HUES48 (cell line): ENCODE results near the gene CD80.

Experiments
- H3K27ac ChIP-seq: one replicate; pipeline ENCODE4 v1.7.0; 2013; ENCODE audit warnings: low read depth, low read length, inconsistent platforms
- H3K27me3 ChIP-seq: 2 replicates; pipeline ENCODE4 v1.6.1; 2013; ENCODE audit warnings: mild to moderate bottlenecking, low read length; ENCODE audit not compliant: control insufficient read depth, insufficient read depth
- H3K36me3 ChIP-seq: 2 replicates; pipeline ENCODE4 v1.6.1; 2013; ENCODE audit warnings: low read length; ENCODE audit not compliant: control insufficient read depth, insufficient read depth
- H3K4me1 ChIP-seq: 2 replicates; pipeline ENCODE4 v1.6.1; 2013; ENCODE audit warnings: mild to moderate bottlenecking, low read length; ENCODE audit not compliant: control insufficient read depth, insufficient read depth
- H3K4me3 ChIP-seq: 2 replicates; pipeline ENCODE4 v1.5.1; 2013; ENCODE audit warnings: mild to moderate bottlenecking, low read depth, low read length
- H3K9ac ChIP-seq: 2 replicates; pipeline ENCODE4 v1.6.1; 2013; ENCODE audit warnings: mild to moderate bottlenecking, low read depth, low read length, moderate library complexity
- H3K9me3 ChIP-seq: 2 replicates; pipeline ENCODE4 v1.6.1; 2013; ENCODE audit warnings: low read length; ENCODE audit not compliant: control insufficient read depth, insufficient read depth

CD80 gene

DNA sequence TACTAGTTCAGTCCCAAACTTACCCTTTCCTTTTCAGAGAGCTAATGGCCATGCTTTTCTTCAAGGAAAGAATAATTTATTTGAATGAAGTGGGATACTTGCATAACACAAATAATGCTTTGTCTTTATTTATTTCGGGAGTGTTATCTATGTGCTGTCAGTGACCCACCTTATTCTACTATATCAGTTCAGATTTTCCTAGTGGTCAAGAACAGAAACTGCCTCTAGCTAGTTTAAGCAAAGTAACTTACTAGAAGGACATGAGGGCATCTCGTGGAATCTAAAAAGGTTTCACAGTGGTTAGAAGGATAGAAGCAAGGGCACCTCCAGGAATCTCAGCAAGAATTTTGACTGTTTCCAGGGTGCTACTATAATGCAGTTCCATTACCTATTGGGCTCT lies 64.8 kb downstream of the CD80 start:
- Histone ChIP-seq H3K4me1 (peaks cover 5% of the 10 kb centered on the region; the same call in 1 of the 2 replicates), H3K27me3 (no peaks in the 10 kb centered on the region), H3K4me3 (no peak overlapping the region), H3K9me3 (no peaks in the 10 kb centered on the region), H3K36me3 (peaks cover 9% of the 10 kb centered on the region), H3K9ac (no peak overlapping the region), H3K27ac (no peak overlapping the region)

DNA sequence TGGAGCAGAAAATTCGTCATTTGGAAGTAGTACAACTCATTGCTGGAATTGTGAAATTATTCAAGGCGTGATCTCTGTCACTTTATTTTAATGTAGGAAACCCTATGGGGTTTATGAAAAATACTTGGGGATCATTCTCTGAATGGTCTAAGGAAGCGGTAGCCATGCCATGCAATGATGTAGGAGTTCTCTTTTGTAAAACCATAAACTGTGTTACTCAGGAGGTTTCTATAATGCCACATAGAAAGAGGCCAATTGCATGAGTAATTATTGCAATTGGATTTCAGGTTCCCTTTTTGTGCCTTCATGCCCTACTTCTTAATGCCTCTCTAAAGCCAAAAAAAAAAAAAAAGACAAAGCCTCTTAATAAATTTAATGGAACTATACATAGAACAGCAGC lies 66.6 kb downstream of the CD80 start:
- Histone ChIP-seq H3K27ac (no peak overlapping the region), H3K36me3 (peaks cover 21% of the 10 kb centered on the region), H3K27me3 (no peaks in the 10 kb centered on the region), H3K9ac (no peak overlapping the region), H3K4me1 (peaks cover 4% of the 10 kb centered on the region; the same call in 1 of the 2 replicates), H3K9me3 (no peaks in the 10 kb centered on the region), H3K4me3 (no peak overlapping the region)

DNA sequence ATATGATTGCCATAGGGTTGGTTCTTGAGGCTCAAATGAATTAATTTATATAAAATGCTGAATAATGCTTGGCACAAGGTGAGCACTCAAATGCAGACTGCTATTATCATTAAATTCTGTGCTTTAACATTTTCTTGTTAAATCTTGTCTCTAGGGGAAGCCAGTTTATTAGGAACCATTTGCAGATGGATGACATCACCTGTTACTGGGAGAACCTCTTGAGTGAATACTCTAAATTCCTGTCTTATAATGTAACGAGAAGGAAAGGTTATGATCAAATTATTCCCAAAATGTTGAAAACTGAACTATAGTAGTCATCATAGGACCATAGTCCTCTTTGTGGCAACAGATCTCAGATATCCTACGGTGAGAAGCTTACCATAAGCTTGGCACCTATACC lies 67.3 kb downstream of the CD80 start:
- Histone ChIP-seq H3K36me3 (peaks cover 24% of the 10 kb centered on the region), H3K27me3 (no peaks in the 10 kb centered on the region), H3K9ac (no peak overlapping the region), H3K9me3 (no peaks in the 10 kb centered on the region), H3K27ac (no peak overlapping the region), H3K4me1 (no peaks in the 10 kb centered on the region), H3K4me3 (no peak overlapping the region)

DNA sequence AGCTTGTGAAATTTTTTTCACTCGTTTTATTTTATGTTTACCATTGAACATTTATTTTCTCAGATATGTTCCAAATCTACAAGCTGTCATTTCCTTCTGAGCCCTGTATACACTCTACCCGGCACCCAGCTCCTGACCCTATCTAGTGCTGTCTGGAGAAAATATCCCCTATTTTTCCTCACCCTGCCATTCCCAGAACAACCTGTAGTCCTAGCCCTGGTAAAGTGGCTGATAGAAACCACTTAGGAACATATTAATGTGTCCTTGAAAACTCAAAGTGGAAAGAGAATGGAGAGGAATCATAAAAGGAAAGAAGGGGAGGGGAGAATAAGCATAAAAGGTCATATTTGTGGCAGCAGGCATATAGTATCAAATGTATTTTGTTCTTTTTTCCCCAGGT lies 69.3 kb downstream of the CD80 start:
- Histone ChIP-seq H3K27ac (no peak overlapping the region), H3K4me1 (no peaks in the 10 kb centered on the region), H3K9ac (no peak overlapping the region), H3K36me3 (peaks cover 43% of the 10 kb centered on the region), H3K27me3 (no peaks in the 10 kb centered on the region), H3K4me3 (no peak overlapping the region), H3K9me3 (no peaks in the 10 kb centered on the region)

DNA sequence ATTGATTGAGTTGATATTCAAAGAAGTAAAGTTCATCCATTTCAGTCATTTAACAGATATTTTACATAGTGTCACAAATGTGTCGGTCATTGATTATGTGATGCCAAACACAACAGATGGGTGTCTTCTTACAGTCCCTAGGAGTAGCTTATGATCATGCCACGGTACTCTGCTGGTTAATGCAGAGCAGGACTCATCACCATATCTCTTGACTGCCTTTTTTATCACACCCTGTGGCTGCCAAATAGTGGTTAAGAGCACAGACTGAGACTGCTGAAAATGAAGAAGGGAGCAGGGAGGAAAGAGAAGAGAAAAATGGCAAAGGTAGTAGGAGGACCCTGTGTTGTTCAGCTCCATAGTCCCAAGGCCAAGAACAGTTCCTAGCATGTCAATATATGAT lies 73.9 kb downstream of the CD80 start:
- H3K27ac ChIP-seq = no peak overlapping the region
- H3K9ac ChIP-seq = no peak overlapping the region
- H3K27me3 ChIP-seq = no peaks in the 10 kb centered on the region
- no peak overlapping the region for H3K4me3 ChIP-seq
- no peaks in the 10 kb centered on the region for H3K4me1 ChIP-seq
- no peaks in the 10 kb centered on the region for H3K9me3 ChIP-seq
- peaks cover 57% of the 10 kb centered on the region for H3K36me3 ChIP-seq

DNA sequence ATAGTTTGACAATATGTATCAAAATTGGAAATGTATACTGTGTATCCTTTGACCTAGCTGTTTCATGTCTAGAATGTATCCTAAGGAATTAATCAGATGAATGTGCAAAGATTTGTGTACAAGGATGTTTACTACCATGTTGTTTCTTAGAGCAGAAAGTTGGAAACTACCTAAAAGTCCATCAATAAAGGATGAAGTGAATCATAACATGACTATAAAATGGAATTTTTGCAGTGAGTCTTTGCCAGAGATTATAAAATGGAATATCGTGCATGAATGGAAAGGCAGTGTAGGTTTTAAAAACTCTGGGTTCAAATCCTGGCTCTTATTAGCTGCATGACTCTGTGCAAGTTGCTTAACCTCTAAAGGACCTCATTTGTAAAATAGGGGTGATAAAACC lies 76.3 kb downstream of the CD80 start:
- Histone ChIP-seq H3K9ac (no peak overlapping the region), H3K27me3 (no peaks in the 10 kb centered on the region), H3K4me1 (no peaks in the 10 kb centered on the region), H3K36me3 (peaks cover 60% of the 10 kb centered on the region), H3K9me3 (no peaks in the 10 kb centered on the region), H3K27ac (no peak overlapping the region), H3K4me3 (no peak overlapping the region)

DNA sequence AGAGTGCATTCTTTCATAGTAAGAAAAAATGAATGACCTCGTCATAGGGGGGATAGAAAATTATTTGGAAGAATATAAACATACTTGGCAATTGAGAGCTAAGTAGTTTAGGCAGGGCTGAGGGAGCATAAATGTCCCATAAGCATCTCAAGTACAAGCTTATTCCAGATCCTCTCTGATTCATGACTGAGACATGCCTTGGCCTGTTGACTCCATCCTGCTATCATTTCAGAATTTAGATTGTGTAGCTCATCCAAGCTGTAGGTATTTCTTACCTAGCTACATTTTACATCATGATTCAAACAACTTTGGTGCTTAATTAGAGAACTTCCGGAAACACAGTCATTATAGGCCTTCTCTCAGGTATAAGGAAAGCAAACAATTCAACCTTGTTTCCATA lies 78.3 kb downstream of the CD80 start:
- Histone ChIP-seq H3K4me3 (no peak overlapping the region), H3K36me3 (peaks cover 59% of the 10 kb centered on the region)

More for the DNA sequence above, 78.3 kb downstream of the CD80 start:
- Histone ChIP-seq H3K4me1 (no peaks in the 10 kb centered on the region), H3K9ac (no peak overlapping the region), H3K27ac (no peak overlapping the region), H3K9me3 (no peaks in the 10 kb centered on the region), H3K27me3 (no peaks in the 10 kb centered on the region)
